MM.1S (cell line): ENCODE results near the gene CXCL3.

ENCODE experiments used
- DNase-seq: peaks from one replicate; pipeline ENCODE4 v3.0.0-alpha.2; 2015
- H2AFZ ChIP-seq: fragments of 300-600 bp; sonication (generic); 2 replicates; pipeline ENCODE4 v1.6.0; 2016; ENCODE audit warnings: antibody characterized with exemption, low read length
- H3F3A ChIP-seq: fragments of 300-600 bp; sonication (generic); 2 replicates; pipeline ENCODE4 v1.6.1; 2016; ENCODE audit warnings: mild to moderate bottlenecking, antibody characterized with exemption, low read length, moderate library complexity, mixed read lengths; ENCODE audit not compliant: insufficient read depth
- H3K27ac ChIP-seq: fragments of 300-600 bp; sonication (generic); 2 replicates; pipeline ENCODE4 v1.5.1; 2016; ENCODE audit warnings: mild to moderate bottlenecking, low read length
- H3K27me3 ChIP-seq: fragments of 300-600 bp; sonication (generic); replicated peaks from 2 replicates; pipeline ENCODE4 v1.6.0; 2016; ENCODE audit warnings: low read length; ENCODE audit not compliant: insufficient read depth
- H3K36me3 ChIP-seq: fragments of 300-600 bp; sonication (generic); replicated peaks from 2 replicates; pipeline ENCODE4 v1.6.1; 2016; ENCODE audit warnings: mild to moderate bottlenecking, low read length, mixed read lengths; ENCODE audit not compliant: insufficient read depth
- H3K4me1 ChIP-seq: fragments of 300-600 bp; sonication (generic); 2 replicates; pipeline ENCODE4 v1.6.1; 2016; ENCODE audit warnings: low read length, mixed read lengths
- H3K4me2 ChIP-seq: fragments of 300-600 bp; sonication (generic); 2 replicates; pipeline ENCODE4 v1.6.0; 2016; ENCODE audit warnings: low read depth, low read length
- H3K4me3 ChIP-seq: fragments of 300-600 bp; sonication (generic); 2 replicates; pipeline ENCODE4 v1.5.1; 2016; ENCODE audit warnings: low read length, mixed read lengths
- H3K79me2 ChIP-seq: fragments of 300-600 bp; sonication (generic); 2 replicates; pipeline ENCODE4 v1.6.1; 2016; ENCODE audit warnings: mixed run types, low read length, mixed read lengths
- H3K9ac ChIP-seq: fragments of 300-600 bp; sonication (generic); 2 replicates; pipeline ENCODE4 v1.6.1; 2016; ENCODE audit warnings: low read length, mixed read lengths
- H3K9me2 ChIP-seq: fragments of 300-600 bp; sonication (generic); replicated peaks from 2 replicates; pipeline ENCODE4 v1.6.1; 2016; ENCODE audit warnings: mild to moderate bottlenecking, low read length, mixed read lengths; ENCODE audit not compliant: insufficient read depth
- H3K9me3 ChIP-seq: fragments of 300-600 bp; sonication (generic); replicated peaks from 2 replicates; pipeline ENCODE4 v1.6.1; 2016; ENCODE audit warnings: mild to moderate bottlenecking, low read length, mixed read lengths; ENCODE audit not compliant: insufficient read depth
- H4K20me1 ChIP-seq: fragments of 300-600 bp; sonication (generic); 2 replicates; pipeline ENCODE4 v1.6.1; 2016; ENCODE audit warnings: mild to moderate bottlenecking, low read length, moderate library complexity, mixed read lengths; ENCODE audit not compliant: insufficient read depth
- CTCF ChIP-seq: fragments of 300-600 bp; sonication (generic); IDR thresholded peaks from 2 replicates; pipeline ENCODE4 v1.5.1; 2016; ENCODE audit warnings: antibody characterized with exemption, low read length, mixed read lengths
- EZH2 ChIP-seq: fragments of 300-600 bp; sonication (generic); optimal IDR thresholded peaks from 2 replicates; pipeline ENCODE3; 2017; ENCODE audit warnings: low read depth, mild to moderate bottlenecking, antibody characterized with exemption, low read length, mixed read lengths
- EZH2phosphoT487 ChIP-seq: fragments of 300-600 bp; sonication (generic); IDR thresholded peaks from 2 replicates; pipeline ENCODE4 v1.6.1; 2018; ENCODE audit warnings: antibody characterized with exemption, low read length

Gene CXCL3

GRCh38 chr4:74056114-74056857 is 17.8 kb upstream of the CXCL3 start:
- H3K9me3 ChIP-seq: no peaks in the 10 kb centered on the region
- H3F3A ChIP-seq: no peaks in the 10 kb centered on the region
- no peak for TF ChIP-seq EZH2phosphoT487
- no peak for TF ChIP-seq EZH2
- TF ChIP-seq CTCF: no peak
- no peaks in the 10 kb centered on the region for H3K79me2 ChIP-seq
- no peaks in the 10 kb centered on the region for H3K36me3 ChIP-seq
- no peaks in the 10 kb centered on the region for H3K27me3 ChIP-seq
- H3K9me2 ChIP-seq: no peaks in the 10 kb centered on the region
- H3K4me3 ChIP-seq: no peak overlapping the region
- H3K4me1 ChIP-seq: no peaks in the 10 kb centered on the region
- H2AFZ ChIP-seq: no peak overlapping the region
- no peaks in the 10 kb centered on the region for H4K20me1 ChIP-seq
- no peak overlapping the region for H3K27ac ChIP-seq
- no peak overlapping the region for H3K4me2 ChIP-seq
- no peak overlapping the region for H3K9ac ChIP-seq
- DNase-seq: no peak

GRCh38 chr4:74055498-74055897 is 17.0 kb upstream of the CXCL3 start:
- Histone ChIP-seq H3K79me2 (no peaks in the 10 kb centered on the region), H3K9me3 (no peaks in the 10 kb centered on the region), H3K4me3 (no peak overlapping the region), H3K4me2 (no peak overlapping the region), H3K27me3 (no peaks in the 10 kb centered on the region), H3F3A (no peaks in the 10 kb centered on the region), H4K20me1 (no peaks in the 10 kb centered on the region), H3K9ac (no peak overlapping the region), H2AFZ (no peak overlapping the region), H3K27ac (no peak overlapping the region), H3K36me3 (no peaks in the 10 kb centered on the region), H3K4me1 (no peaks in the 10 kb centered on the region), H3K9me2 (no peaks in the 10 kb centered on the region)
- no peak for TF ChIP-seq EZH2
- TF ChIP-seq EZH2phosphoT487: no peak
- no peak for TF ChIP-seq CTCF
- DNase-seq: no peak

GRCh38 chr4:74055096-74055495 is 16.6 kb upstream of the CXCL3 start:
- H3F3A ChIP-seq: no peaks in the 10 kb centered on the region
- no peak for DNase-seq
- no peak overlapping the region for H3K27ac ChIP-seq
- H3K9me2 ChIP-seq: no peaks in the 10 kb centered on the region
- no peaks in the 10 kb centered on the region for H3K79me2 ChIP-seq
- H3K4me3 ChIP-seq: no peak overlapping the region
- no peak overlapping the region for H2AFZ ChIP-seq
- no peaks in the 10 kb centered on the region for H3K36me3 ChIP-seq
- H3K4me2 ChIP-seq: no peak overlapping the region
- no peaks in the 10 kb centered on the region for H3K4me1 ChIP-seq
- H3K9ac ChIP-seq: no peak overlapping the region
- H3K9me3 ChIP-seq: no peaks in the 10 kb centered on the region
- no peaks in the 10 kb centered on the region for H4K20me1 ChIP-seq
- TF ChIP-seq EZH2: no peak
- no peak for TF ChIP-seq CTCF
- no peak for TF ChIP-seq EZH2phosphoT487
- no peaks in the 10 kb centered on the region for H3K27me3 ChIP-seq
